Mesenchymal stem cell (in vitro differentiated cells and primary cell): ENCODE results near the gene COMP.

Source experiments
- DNase-seq: peaks from one replicate; pipeline ENCODE4 v3.0.0-alpha.2; 2013
- H2AFZ ChIP-seq: one replicate; pipeline ENCODE4 v1.6.1; 2013; ENCODE audit warnings: low read depth, mild to moderate bottlenecking, control low read depth, inconsistent platforms, low read length, moderate library complexity
- H2AK5ac ChIP-seq: 2 replicates; pipeline ENCODE4 v1.6.1; 2013; ENCODE audit warnings: low read length, moderate library complexity, mild to moderate bottlenecking, inconsistent platforms; ENCODE audit not compliant: severe bottlenecking
- H2BK120ac ChIP-seq: one replicate; pipeline ENCODE4 v1.6.1; 2013; ENCODE audit warnings: low read depth, mild to moderate bottlenecking, inconsistent platforms, low read length, moderate library complexity
- H2BK12ac ChIP-seq, 2 experiments: one replicate each; pipeline ENCODE4 v1.6.1; 2013; ENCODE audit warnings: inconsistent platforms in 2 of 2, low read length in 2 of 2, mild to moderate bottlenecking in 2 of 2, moderate library complexity in 2 of 2, control low read depth in 1 of 2
- H2BK15ac ChIP-seq: one replicate; pipeline ENCODE4 v1.6.1; 2013; ENCODE audit warnings: mild to moderate bottlenecking, low read depth, inconsistent platforms; ENCODE audit not compliant: poor library complexity, severe bottlenecking
- H2BK5ac ChIP-seq: 2 replicates; pipeline ENCODE4 v1.6.1; 2013; ENCODE audit warnings: low read depth, mild to moderate bottlenecking, low read length, control low read depth, inconsistent platforms; ENCODE audit not compliant: poor library complexity, severe bottlenecking
- H3K14ac ChIP-seq, 2 experiments: one replicate each; pipeline ENCODE4 v1.6.1; 2013; ENCODE audit warnings: inconsistent platforms in 2 of 2, low read length in 2 of 2, control low read depth in 1 of 2, mild to moderate bottlenecking in 1 of 2, moderate library complexity in 1 of 2
- H3K18ac ChIP-seq, 2 experiments: one replicate each; pipeline ENCODE4 v1.6.1; 2013; ENCODE audit warnings: inconsistent platforms in 2 of 2, low read length in 2 of 2, control low read depth in 1 of 2, low read depth in 1 of 2, mild to moderate bottlenecking in 1 of 2
- H3K23ac ChIP-seq, 2 experiments: one replicate each; pipeline ENCODE4 v1.6.1; 2013; ENCODE audit warnings: inconsistent platforms in 2 of 2, low read length in 2 of 2, mild to moderate bottlenecking in 2 of 2, moderate library complexity in 2 of 2, control low read depth in 1 of 2
- H3K27ac ChIP-seq: 2 replicates; pipeline ENCODE4 v1.5.1; 2013; ENCODE audit warnings: mild to moderate bottlenecking, moderate library complexity, low read length, control low read depth, inconsistent platforms; ENCODE audit not compliant: poor library complexity, severe bottlenecking
- H3K27me3 ChIP-seq, 2 experiments: 2 replicates each; pipeline versions ENCODE4 v1.6.1 to v1.7.0; 2013; ENCODE audit warnings: low read length in 2 of 2, mild to moderate bottlenecking in 2 of 2, moderate library complexity in 2 of 2, control low read depth in 1 of 2, inconsistent platforms in 1 of 2; ENCODE audit not compliant: control insufficient read depth in 1 of 2, insufficient read depth in 1 of 2
- H3K36me3 ChIP-seq, 2 experiments: 2 replicates each; pipeline versions ENCODE4 v1.6.1 to v1.7.0; 2013; ENCODE audit warnings: low read length in 2 of 2, control low read depth in 1 of 2, inconsistent platforms in 1 of 2, low read depth in 1 of 2, mild to moderate bottlenecking in 1 of 2; ENCODE audit not compliant: insufficient read depth in 2 of 2, control insufficient read depth in 1 of 2
- H3K4ac ChIP-seq, 2 experiments: one replicate each; pipeline ENCODE4 v1.6.1; 2013; ENCODE audit warnings: inconsistent platforms in 2 of 2, low read length in 2 of 2, mild to moderate bottlenecking in 2 of 2, moderate library complexity in 2 of 2, control low read depth in 1 of 2, low read depth in 1 of 2
- H3K4me1 ChIP-seq: 2 replicates; pipeline ENCODE4 v1.6.1; 2013; ENCODE audit warnings: low read depth, low read length, control low read depth; ENCODE audit not compliant: control insufficient read depth, insufficient read depth
- H3K4me2 ChIP-seq: 2 replicates; pipeline ENCODE4 v1.6.1; 2013; ENCODE audit warnings: low read length, mild to moderate bottlenecking, inconsistent platforms; ENCODE audit not compliant: poor library complexity, severe bottlenecking
- H3K4me3 ChIP-seq, 2 experiments: 2 replicates each; pipeline versions ENCODE4 v1.5.1 to v1.7.0; 2013; ENCODE audit warnings: low read length in 2 of 2, mild to moderate bottlenecking in 2 of 2, control low read depth in 1 of 2, low read depth in 1 of 2; ENCODE audit not compliant: insufficient read depth in 1 of 2
- H3K79me1 ChIP-seq: replicated peaks from 2 replicates; pipeline ENCODE4 v1.6.1; 2013; ENCODE audit warnings: mild to moderate bottlenecking, control low read depth, low read length, inconsistent platforms; ENCODE audit not compliant: poor library complexity, severe bottlenecking
- H3K9ac ChIP-seq: 2 replicates; pipeline ENCODE4 v1.7.0; 2013; ENCODE audit warnings: mild to moderate bottlenecking, low read length, moderate library complexity
- H3K9me3 ChIP-seq: 2 replicates; pipeline ENCODE4 v1.7.0; 2013; ENCODE audit warnings: mild to moderate bottlenecking, low read length; ENCODE audit not compliant: control insufficient read depth
- H4K8ac ChIP-seq: one replicate; pipeline ENCODE4 v1.6.1; 2013; ENCODE audit warnings: inconsistent platforms, mild to moderate bottlenecking, low read length, moderate library complexity
- H4K91ac ChIP-seq: one replicate; pipeline ENCODE4 v1.6.1; 2013; ENCODE audit warnings: mild to moderate bottlenecking, low read length, inconsistent platforms
- WGBS: methylation state at CpG from one replicate; pipeline ENCODE4 v1.1.7; 2013; ENCODE audit warnings: mixed read lengths; 5-methylcytosine and 5-hydroxymethylcytosine counted together

COMP gene

DNA sequence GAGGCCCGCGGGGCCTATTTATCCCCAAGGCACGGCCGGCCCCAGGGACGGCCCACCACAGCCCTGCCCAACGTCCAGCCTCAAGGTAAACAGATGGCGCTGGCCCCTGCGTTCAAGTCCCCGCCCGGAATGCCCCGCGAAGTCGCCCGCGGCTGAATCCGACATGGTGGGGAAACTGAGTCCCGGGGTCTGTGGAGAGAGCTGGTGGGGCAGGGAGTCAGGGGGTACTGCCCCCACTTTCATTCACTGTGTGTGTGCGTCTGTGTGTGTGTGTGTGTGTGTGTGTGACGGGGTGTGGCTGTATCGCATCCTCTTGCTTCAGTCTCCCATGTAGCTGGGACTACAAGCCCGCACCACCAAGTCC lies 192 bp upstream of the COMP start:
- H4K91ac ChIP-seq: no peak overlapping the region
- no peak overlapping the region for H3K9ac ChIP-seq
- WGBS: 33% methylated on average over 17 of the region's 21 CpGs
- H2BK5ac ChIP-seq: no peak overlapping the region
- H2AFZ ChIP-seq: no peak overlapping the region
- no peak for DNase-seq
- H3K4me2 ChIP-seq: no peak overlapping the region
- no peak overlapping the region for H2BK12ac ChIP-seq
- H3K14ac ChIP-seq: no peak overlapping the region
- no peak overlapping the region for H3K18ac ChIP-seq
- no peak overlapping the region for H4K8ac ChIP-seq
- H3K36me3 ChIP-seq: peaks cover 0 to 3% of the 10 kb centered on the region in 2 experiments
- H3K27ac ChIP-seq: no peak overlapping the region
- H2BK15ac ChIP-seq: no peak overlapping the region
- no peak overlapping the region for H3K23ac ChIP-seq
- peaks cover 69 to 92% of the 10 kb centered on the region in 2 experiments for H3K27me3 ChIP-seq
- H3K4me1 ChIP-seq: peaks cover 39% of the 10 kb centered on the region
- H3K9me3 ChIP-seq: no peaks in the 10 kb centered on the region
- no peaks in the 10 kb centered on the region for H3K79me1 ChIP-seq
- H2BK120ac ChIP-seq: no peak overlapping the region
- no peak overlapping the region for H3K4ac ChIP-seq
- H3K4me3 ChIP-seq: no peak overlapping the region
- no peak overlapping the region for H2AK5ac ChIP-seq

DNA sequence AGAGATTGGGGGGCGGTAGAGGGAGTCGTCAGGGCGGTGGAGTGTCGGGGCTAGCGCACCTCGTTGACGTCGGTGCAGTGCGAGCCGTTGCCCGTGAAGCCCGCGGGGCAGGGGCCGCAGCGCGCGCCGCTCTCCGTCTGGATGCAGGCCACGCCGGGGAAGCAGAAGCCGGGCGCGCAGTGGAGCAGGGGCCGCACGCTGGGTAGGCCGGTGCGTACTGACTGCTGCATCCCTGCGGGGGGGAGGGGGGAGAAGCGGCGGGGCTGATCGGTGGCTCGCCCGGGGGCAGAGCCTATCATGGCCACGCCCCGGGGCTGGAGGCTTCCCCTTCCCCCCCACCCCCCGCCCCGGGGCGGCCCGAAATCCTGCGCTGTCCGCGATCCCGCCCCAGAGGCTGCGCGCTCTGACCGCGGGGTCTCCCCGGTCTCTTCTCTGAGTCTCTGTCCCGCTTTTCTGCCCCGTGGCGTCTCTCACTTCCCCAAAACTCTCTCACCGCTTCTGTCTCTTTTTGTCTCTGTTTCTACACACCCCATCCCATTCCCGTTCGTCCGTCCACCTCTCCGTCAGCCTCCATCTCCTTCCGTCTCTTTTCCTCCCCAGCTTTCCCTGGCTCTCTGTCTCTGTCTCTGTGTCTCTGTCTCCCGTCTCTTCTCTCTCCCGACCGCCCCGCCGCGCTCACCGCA lies 1.1 kb downstream of the COMP start:
- H3K9me3 ChIP-seq: no peaks in the 10 kb centered on the region
- peaks cover 73 to 92% of the 10 kb centered on the region in 2 experiments for H3K27me3 ChIP-seq
- H3K4me3 ChIP-seq: peak overlapping the region in 1 of 2 experiments; percentile 68
- no peak for DNase-seq
- H2BK5ac ChIP-seq: no peak overlapping the region
- H2BK15ac ChIP-seq: no peak overlapping the region
- peak overlapping the region; percentile 43 for H3K9ac ChIP-seq
- H2BK120ac ChIP-seq: no peak overlapping the region
- H3K4me2 ChIP-seq: peak overlapping the region; percentile 52
- H2AK5ac ChIP-seq: no peak overlapping the region
- H4K8ac ChIP-seq: no peak overlapping the region
- H3K79me1 ChIP-seq: no peaks in the 10 kb centered on the region
- H3K36me3 ChIP-seq: peaks cover 0 to 3% of the 10 kb centered on the region in 2 experiments
- H3K18ac ChIP-seq: no peak overlapping the region
- H2BK12ac ChIP-seq: no peak overlapping the region
- H3K4ac ChIP-seq: no peak overlapping the region
- H3K14ac ChIP-seq: no peak overlapping the region
- WGBS: 2% methylated on average over 45 of the region's 65 CpGs
- H3K4me1 ChIP-seq: peaks cover 42% of the 10 kb centered on the region
- H3K27ac ChIP-seq: no peak overlapping the region
- no peak overlapping the region for H3K23ac ChIP-seq
- H2AFZ ChIP-seq: no peak overlapping the region
- no peak overlapping the region for H4K91ac ChIP-seq

DNA sequence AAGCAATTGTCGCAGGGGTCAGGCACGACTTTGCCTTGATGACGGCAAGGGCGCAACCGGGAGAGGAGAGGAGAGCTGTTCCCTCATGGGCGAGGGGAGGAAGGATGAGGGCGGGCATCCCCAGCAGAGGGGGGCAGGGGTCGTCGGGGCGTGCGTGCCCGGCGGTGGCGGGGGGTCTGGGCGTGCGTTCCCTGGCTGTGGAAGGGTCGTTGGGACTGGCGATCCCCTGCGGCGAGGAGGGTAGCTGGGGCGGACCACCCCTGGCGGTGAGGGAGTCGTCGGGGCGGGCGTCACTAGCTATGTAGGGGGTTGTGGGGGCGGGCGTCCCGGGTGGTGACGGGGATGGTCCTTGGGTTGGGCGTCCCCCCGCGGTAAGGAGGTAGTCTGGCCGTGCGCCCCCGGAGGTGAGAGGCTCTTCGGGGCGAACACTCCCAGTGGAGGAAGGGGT lies 1.7 kb downstream of the COMP start:
- H3K9me3 ChIP-seq: no peaks in the 10 kb centered on the region
- H3K79me1 ChIP-seq: no peaks in the 10 kb centered on the region
- peaks cover 76 to 92% of the 10 kb centered on the region in 2 experiments for H3K27me3 ChIP-seq
- no peak overlapping the region for H2BK15ac ChIP-seq
- H3K27ac ChIP-seq: no peak overlapping the region
- H3K4me2 ChIP-seq: peak overlapping the region; percentile 52
- H2BK5ac ChIP-seq: no peak overlapping the region
- H2AFZ ChIP-seq: no peak overlapping the region
- no peak overlapping the region for H2BK12ac ChIP-seq
- no peak overlapping the region for H3K9ac ChIP-seq
- H4K8ac ChIP-seq: no peak overlapping the region
- DNase-seq: no peak
- 9% methylated on average over 30 of the region's 38 CpGs for WGBS
- H2BK120ac ChIP-seq: no peak overlapping the region
- peaks cover 0 to 3% of the 10 kb centered on the region in 2 experiments for H3K36me3 ChIP-seq
- H3K4ac ChIP-seq: no peak overlapping the region
- H4K91ac ChIP-seq: no peak overlapping the region
- H2AK5ac ChIP-seq: no peak overlapping the region
- H3K4me1 ChIP-seq: peaks cover 42% of the 10 kb centered on the region
- H3K4me3 ChIP-seq: no peak overlapping the region
- no peak overlapping the region for H3K14ac ChIP-seq
- no peak overlapping the region for H3K18ac ChIP-seq
- H3K23ac ChIP-seq: no peak overlapping the region

GRCh38 chr19:18788529-18789421 lies 2.3 kb downstream of the COMP start:
- WGBS: 5% methylated on average over 55 of the region's 68 CpGs
- Histone ChIP-seq H3K4ac (no peak overlapping the region), H3K4me3 (no peak overlapping the region), H4K91ac (no peak overlapping the region), H2BK5ac (no peak overlapping the region), H3K9ac (no peak overlapping the region), H3K23ac (no peak overlapping the region), H2BK15ac (peak overlapping the region; percentile 58), H2AK5ac (no peak overlapping the region), H2AFZ (no peak overlapping the region), H2BK120ac (no peak overlapping the region), H2BK12ac (no peak overlapping the region), H3K79me1 (no peaks in the 10 kb centered on the region), H3K9me3 (no peaks in the 10 kb centered on the region), H3K36me3 (peaks cover 0 to 3% of the 10 kb centered on the region in 2 experiments), H3K4me2 (no peak overlapping the region), H3K27ac (no peak overlapping the region), H3K18ac (no peak overlapping the region), H3K4me1 (peaks cover 42% of the 10 kb centered on the region), H4K8ac (no peak overlapping the region), H3K27me3 (peaks cover 79 to 93% of the 10 kb centered on the region in 2 experiments), H3K14ac (no peak overlapping the region)
- no peak for DNase-seq
